AG04449 (cell line): ENCODE results near the gene SYCN.

Experiments used
- CTCF ChIA-PET: fragments of 350-600 bp; formaldehyde crosslinking; extraction: SDS; loops from one replicate; lab custom pipeline; 2021; ENCODE audit warnings: antibody characterized with exemption; lab: Yijun Ruan, JAX
- POLR2A ChIA-PET: fragments of 400-600, 350-600 bp; formaldehyde crosslinking; extraction: SDS; loops from one replicate; lab custom pipeline; 2020; ENCODE audit warnings: antibody characterized with exemption, inconsistent platforms; lab: Yijun Ruan, JAX
- DNase-seq: peaks from one replicate; pipeline ENCODE4 v3.0.0-alpha.2; 2010; ENCODE audit warnings: low read depth, low spot score
- H3K4me3 ChIP-seq: 2 replicates; pipeline ENCODE4 v1.5.1; 2011; ENCODE audit warnings: low read depth, mild to moderate bottlenecking, control low read depth, low read length
- TF ChIP-seq, protein P1 (sequence below): IDR thresholded peaks from one replicate; pipeline ENCODE4 v1.5.1; 2011; ENCODE audit warnings: mild to moderate bottlenecking, moderate library complexity, low read length, control low read depth, inconsistent platforms; ENCODE audit not compliant: insufficient read depth; ENCODE audit errors: missing control alignments

SYCN gene

DNA sequence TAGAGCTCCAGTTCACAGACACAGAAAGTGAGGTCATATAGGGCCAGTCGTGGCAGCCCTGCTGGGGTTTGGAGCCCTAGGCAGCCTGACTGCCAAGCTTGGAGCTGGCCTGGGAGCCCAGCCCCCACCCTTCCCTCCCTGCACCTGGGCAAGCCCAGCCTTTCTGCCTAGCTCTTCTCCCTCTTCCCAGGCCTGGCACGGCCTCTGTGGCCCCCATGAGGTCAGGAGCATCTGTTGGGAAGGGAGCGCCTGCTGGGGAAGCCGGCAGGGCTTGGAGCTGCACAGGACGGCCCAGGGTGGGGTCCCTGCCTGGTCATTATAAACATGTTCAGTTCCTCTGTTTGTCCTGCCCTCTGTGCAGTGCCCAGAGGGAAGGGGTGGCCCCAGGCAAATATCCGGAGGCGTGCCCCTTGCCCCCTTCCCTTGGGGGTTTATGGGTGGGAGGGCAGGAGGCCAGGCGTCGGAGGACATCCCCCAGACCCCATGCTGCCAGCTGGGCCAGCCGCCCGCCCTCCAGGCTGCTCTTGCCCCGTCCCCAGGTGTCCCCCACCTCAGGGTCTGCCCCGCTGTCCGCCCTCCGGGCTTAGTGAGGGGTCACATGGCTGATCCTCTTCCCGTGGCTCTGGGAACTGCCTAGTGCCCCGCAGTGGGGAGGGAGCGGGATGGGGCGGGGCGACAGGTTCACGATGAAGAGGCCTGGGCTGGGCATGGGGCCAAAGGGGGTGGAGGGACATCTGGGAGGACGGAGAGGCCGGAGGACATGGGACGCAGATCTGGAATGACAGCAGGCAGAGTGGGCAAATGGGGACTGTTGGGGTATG lies 37.3 kb downstream of the SYCN start:
- TF ChIP-seq, protein P1, sequence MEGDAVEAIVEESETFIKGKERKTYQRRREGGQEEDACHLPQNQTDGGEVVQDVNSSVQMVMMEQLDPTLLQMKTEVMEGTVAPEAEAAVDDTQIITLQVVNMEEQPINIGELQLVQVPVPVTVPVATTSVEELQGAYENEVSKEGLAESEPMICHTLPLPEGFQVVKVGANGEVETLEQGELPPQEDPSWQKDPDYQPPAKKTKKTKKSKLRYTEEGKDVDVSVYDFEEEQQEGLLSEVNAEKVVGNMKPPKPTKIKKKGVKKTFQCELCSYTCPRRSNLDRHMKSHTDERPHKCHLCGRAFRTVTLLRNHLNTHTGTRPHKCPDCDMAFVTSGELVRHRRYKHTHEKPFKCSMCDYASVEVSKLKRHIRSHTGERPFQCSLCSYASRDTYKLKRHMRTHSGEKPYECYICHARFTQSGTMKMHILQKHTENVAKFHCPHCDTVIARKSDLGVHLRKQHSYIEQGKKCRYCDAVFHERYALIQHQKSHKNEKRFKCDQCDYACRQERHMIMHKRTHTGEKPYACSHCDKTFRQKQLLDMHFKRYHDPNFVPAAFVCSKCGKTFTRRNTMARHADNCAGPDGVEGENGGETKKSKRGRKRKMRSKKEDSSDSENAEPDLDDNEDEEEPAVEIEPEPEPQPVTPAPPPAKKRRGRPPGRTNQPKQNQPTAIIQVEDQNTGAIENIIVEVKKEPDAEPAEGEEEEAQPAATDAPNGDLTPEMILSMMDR = no peak
- ChIA-PET POLR2A (no interaction called here), CTCF (interaction anchor here (1.1 to 1.7 kb wide), 2 partner anchors 20 to 44 kb away, joined by 3 to 4 read pairs; no protein-coding TSS in a partner anchor)
- H3K4me3 ChIP-seq = no peak overlapping the region
- no peak for DNase-seq

DNA sequence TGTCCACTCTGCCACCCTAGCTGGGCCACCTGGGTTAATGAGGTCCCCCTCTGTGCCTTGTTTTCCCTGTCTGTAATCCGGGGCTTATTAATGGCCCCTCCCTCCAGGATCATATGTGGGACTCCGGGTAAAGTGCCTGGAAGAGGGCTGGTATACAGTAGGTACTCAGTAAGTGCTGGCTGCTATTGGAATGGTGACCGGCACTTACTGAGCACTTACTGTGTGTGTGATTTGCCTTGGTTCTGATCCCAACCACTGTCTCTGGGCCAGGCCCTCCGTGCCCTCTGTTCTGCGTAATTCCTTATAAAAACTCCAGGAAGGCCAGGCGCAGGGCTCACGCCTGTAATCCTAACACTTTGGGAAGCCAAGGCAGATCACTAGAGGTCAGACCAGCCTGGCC lies 38.2 kb downstream of the SYCN start:
- no peak overlapping the region for H3K4me3 ChIP-seq
- ChIA-PET POLR2A (no interaction called here), CTCF (interaction anchor here (1.1 to 1.7 kb wide), 2 partner anchors 21 to 44 kb away, joined by 3 to 4 read pairs; no protein-coding TSS in a partner anchor)
- TF ChIP-seq, protein P1 = no peak
- DNase-seq = no peak

DNA sequence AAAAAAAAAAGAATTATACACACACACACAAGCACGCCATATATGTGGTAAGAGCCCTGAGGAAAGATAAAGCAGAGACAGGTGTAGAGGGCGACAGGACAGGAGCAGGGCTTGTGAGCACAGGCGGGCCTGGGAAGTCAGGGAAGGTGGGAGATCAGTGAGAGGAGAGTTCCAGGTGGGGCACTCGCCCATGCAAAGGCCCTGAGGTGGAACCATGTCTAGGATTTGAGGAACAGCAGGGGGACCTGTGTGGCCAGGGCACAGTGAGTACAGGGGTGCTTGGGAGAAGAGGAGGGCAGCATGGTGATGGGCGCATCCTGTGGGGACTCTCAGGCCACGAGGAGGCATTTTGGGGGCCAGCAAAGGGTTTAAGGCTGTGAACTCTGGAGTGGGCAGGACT lies 39.8 kb downstream of the SYCN start:
- ChIA-PET POLR2A (no interaction called here), CTCF (no interaction called here)
- TF ChIP-seq, protein P1 = no peak
- H3K4me3 ChIP-seq = no peak overlapping the region
- DNase-seq = no peak

DNA sequence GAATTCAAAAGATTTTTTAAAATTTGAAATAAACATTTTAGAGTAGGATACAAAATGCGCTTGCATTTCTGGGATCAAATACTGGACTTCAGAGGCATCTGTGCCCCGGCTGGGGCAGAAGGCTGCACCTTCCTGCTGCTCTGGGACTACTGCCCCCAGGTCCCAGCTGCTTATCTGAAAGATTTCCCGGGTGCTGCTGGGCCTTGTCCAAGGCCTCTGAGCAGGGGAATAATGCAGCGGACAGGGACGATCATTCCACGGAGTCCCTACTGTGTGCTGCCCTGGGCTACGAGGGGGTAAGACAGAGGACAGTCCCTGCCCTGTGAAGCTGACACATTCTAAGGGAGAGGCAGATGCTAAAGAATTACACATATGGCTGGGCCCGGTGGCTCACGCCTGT lies 40.4 kb downstream of the SYCN start:
- ChIA-PET CTCF (no interaction called here), POLR2A (no interaction called here)
- TF ChIP-seq, protein P1 = no peak
- no peak overlapping the region for H3K4me3 ChIP-seq
- DNase-seq = no peak

DNA sequence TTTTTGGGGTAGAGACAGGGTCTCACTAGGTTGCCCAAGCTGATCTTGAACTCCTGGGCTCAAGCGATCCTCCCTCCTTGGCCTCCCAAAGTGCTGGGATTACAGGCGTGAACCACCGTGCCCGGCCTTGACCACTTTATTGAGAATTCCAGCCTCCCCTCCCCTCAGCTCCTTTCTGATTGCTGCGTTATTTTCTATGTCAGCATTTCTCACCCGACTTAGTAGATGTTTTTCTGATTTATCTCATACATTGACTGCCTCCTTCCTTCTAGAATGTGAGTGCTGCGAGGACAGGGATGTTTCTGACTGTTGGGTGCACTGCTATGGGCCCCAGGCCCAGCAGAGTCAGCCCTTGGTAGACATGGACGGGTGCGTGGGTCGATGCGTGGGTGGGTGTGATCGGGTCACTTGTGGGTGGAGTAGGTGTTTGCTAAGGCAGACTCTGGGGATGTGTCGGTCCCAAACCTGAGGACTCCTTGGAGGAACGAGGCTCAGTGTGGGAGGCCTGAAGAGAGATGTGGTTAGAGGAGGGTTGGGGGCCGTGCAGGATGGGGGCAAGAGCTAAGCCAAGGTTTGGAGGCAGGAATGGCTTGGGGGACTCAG lies 41.5 kb downstream of the SYCN start:
- TF ChIP-seq, protein P1 = no peak
- POLR2A ChIA-PET = no interaction called here
- no peak for DNase-seq
- H3K4me3 ChIP-seq = no peak overlapping the region
- CTCF ChIA-PET = interaction anchor here (1.2 kb wide), 1 partner anchor 165 kb away, joined by 3 read pairs; no protein-coding TSS in a partner anchor
